Chondrocyte (in vitro differentiated cells): ENCODE measurements around the gene RASA1. TPM values are rescaled to one million over a fixed set of nuclear protein-coding genes. Genes with fewer than 3 reads are reported as not detected.

Experiments used
- DNase-seq: peaks from one replicate; pipeline ENCODE4 v3.0.0; 2021; ENCODE audit warnings: mixed read lengths, low spot score
- H3K27ac Mint-ChIP-seq: one replicate; pipeline ENCODE4 v1.8.0; 2021; ENCODE audit warnings: mild to moderate bottlenecking, moderate library complexity, mixed read lengths; ENCODE audit not compliant: unreplicated experiment
- H3K27me3 Mint-ChIP-seq: 2 replicates; pipeline ENCODE4 v1.8.0; 2021; ENCODE audit warnings: low read depth, mixed read lengths
- H3K36me3 Mint-ChIP-seq: 2 replicates; pipeline ENCODE4 v1.8.0; 2021; ENCODE audit warnings: low read depth, mixed read lengths
- H3K4me1 Mint-ChIP-seq: 2 replicates; pipeline ENCODE4 v1.8.0; 2021; ENCODE audit warnings: low read depth, mild to moderate bottlenecking, mixed read lengths
- H3K4me3 Mint-ChIP-seq: one replicate; pipeline ENCODE4 v1.8.0; 2021; ENCODE audit warnings: mild to moderate bottlenecking, moderate library complexity, mixed read lengths; ENCODE audit not compliant: unreplicated experiment
- H3K9me3 Mint-ChIP-seq: 2 replicates; pipeline ENCODE4 v1.8.0; 2021; ENCODE audit warnings: low read depth, mixed read lengths
- total RNA-seq: library from RNA; stranded (reverse); gene quantifications from 3 replicates; pipeline ENCODE4 v1.2.1, GENCODE V29; 2021
- TF ChIP-seq, protein P1 (sequence below): fragments of 200-600 bp; sonication (generic); IDR thresholded peaks from 2 replicates; pipeline ENCODE4 v1.5.0; 2021; ENCODE audit warnings: antibody characterized with exemption, mild to moderate bottlenecking, moderate library complexity

Gene RASA1
- total RNA-seq, 1 donor from 2014 or later: 38.3 TPM

GRCh38 chr5:87394411-87395165, 126.9 kb downstream of the RASA1 start:
- Mint-ChIP-seq H3K4me1 (peaks cover 65% of the 10 kb centered on the region), H3K36me3 (peaks cover 27% of the 10 kb centered on the region), H3K27ac (peak overlapping the region; percentile 91), H3K9me3 (no peaks in the 10 kb centered on the region), H3K4me3 (no peak overlapping the region), H3K27me3 (no peaks in the 10 kb centered on the region)
- no peak for DNase-seq
- TF ChIP-seq, protein P1, sequence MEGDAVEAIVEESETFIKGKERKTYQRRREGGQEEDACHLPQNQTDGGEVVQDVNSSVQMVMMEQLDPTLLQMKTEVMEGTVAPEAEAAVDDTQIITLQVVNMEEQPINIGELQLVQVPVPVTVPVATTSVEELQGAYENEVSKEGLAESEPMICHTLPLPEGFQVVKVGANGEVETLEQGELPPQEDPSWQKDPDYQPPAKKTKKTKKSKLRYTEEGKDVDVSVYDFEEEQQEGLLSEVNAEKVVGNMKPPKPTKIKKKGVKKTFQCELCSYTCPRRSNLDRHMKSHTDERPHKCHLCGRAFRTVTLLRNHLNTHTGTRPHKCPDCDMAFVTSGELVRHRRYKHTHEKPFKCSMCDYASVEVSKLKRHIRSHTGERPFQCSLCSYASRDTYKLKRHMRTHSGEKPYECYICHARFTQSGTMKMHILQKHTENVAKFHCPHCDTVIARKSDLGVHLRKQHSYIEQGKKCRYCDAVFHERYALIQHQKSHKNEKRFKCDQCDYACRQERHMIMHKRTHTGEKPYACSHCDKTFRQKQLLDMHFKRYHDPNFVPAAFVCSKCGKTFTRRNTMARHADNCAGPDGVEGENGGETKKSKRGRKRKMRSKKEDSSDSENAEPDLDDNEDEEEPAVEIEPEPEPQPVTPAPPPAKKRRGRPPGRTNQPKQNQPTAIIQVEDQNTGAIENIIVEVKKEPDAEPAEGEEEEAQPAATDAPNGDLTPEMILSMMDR: no peak

DNA sequence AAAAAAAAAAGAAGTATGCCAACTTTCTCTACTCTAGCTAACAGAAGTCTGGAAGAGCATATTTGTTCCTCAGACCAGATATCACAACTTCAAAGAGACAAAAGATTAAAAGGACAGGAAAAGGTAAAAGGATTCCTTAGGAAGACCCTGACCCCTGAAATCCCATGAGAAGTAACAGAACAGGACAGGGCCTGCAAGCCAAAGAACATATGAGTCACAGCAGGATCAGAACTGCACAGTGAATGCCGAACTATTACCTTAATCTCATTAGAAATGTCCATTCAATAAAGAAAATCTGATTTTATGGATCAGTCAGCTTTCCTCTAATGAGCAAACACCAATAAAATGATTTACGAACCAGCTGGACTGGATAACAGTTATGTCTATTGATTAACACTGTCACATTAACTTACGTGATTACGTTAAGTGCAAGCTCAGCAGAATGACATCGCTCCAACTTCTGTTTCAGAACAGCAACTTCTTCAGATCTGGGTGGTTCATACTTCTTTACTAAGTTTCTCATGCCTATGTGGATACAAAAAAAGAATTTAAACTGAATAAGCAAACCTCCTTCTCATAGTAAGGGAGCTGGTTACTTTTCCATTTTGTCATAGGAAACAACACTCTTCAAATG, 131.4 kb downstream of the RASA1 start:
- Mint-ChIP-seq H3K27me3 (no peaks in the 10 kb centered on the region), H3K9me3 (peaks cover 4% of the 10 kb centered on the region), H3K27ac (peak overlapping the region; percentile 80), H3K4me3 (no peak overlapping the region), H3K4me1 (peaks cover 27% of the 10 kb centered on the region), H3K36me3 (peaks cover 20% of the 10 kb centered on the region)
- no peak for DNase-seq
- TF ChIP-seq, protein P1: no peak

DNA sequence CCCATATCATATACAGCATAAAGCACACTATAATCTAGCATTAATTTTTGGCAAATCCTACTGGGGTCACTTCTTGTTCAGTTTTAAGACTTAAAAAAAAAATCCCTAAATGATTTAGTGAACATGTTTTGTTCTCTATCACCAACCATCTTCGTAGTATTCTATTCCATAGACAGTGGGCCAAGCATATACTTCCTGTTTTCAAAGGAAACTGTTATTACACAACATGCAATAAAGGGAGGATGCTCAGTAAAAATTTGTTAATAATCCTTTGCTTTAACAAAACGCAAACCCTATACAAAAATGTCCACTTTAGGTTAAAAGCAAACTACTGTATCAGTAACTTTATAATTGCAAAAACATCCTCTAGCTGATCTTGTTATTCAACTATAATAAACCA, 132.0 kb downstream of the RASA1 start:
- Mint-ChIP-seq H3K4me1 (peaks cover 21% of the 10 kb centered on the region), H3K36me3 (peaks cover 20% of the 10 kb centered on the region), H3K27ac (peak overlapping the region; percentile 41), H3K4me3 (no peak overlapping the region), H3K27me3 (no peaks in the 10 kb centered on the region), H3K9me3 (peaks cover 4% of the 10 kb centered on the region)
- TF ChIP-seq, protein P1: no peak
- no peak for DNase-seq

DNA sequence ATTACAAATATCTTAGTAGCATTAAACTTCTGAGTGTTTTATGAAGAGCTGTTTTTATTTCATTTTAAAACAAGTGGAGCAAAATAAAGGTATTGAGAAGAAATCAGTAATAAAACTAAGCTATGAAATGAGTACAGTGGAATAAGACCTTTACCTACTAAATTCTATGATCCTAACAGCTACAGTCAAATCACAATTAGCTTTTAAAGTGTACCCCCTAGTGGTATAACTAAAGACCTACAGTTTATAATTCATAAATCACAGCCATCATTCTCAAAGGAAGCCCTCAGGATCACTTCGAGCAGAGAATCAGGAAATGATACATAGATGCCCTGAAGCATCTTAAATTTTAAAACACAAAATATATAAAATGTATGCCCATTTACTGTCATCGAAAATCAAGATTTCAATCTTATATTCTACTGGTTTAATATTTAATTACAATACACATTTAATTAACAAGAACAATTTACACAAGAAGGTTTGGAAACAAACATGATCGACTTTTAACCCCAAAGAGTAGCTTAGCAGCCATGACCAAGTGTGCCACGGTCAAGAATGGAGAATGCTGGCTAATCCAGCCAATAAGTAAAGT, 132.7 kb downstream of the RASA1 start:
- DNase-seq: no peak
- Mint-ChIP-seq H3K27me3 (no peaks in the 10 kb centered on the region), H3K4me3 (no peak overlapping the region), H3K9me3 (peaks cover 4% of the 10 kb centered on the region), H3K4me1 (peaks cover 14% of the 10 kb centered on the region), H3K27ac (no peak overlapping the region), H3K36me3 (peaks cover 16% of the 10 kb centered on the region)
- TF ChIP-seq, protein P1: peak; percentile 92

GRCh38 chr5:87401626-87402025, 133.9 kb downstream of the RASA1 start:
- TF ChIP-seq, protein P1: no peak
- Mint-ChIP-seq H3K27ac (no peak overlapping the region), H3K27me3 (no peaks in the 10 kb centered on the region)

More at GRCh38 chr5:87401626-87402025, 133.9 kb downstream of the RASA1 start:
- DNase-seq: no peak
- peaks cover 4% of the 10 kb centered on the region for H3K9me3 Mint-ChIP-seq
- peaks cover 17% of the 10 kb centered on the region for H3K4me1 Mint-ChIP-seq
- H3K4me3 Mint-ChIP-seq: no peak overlapping the region
- peaks cover 14% of the 10 kb centered on the region for H3K36me3 Mint-ChIP-seq
